HG03342 (cell line): ENCODE measurements around the gene RAP1GAP.

Experiments used
- ATAC-seq: cut with Tn5 transposase; IDR thresholded peaks from one replicate; pipeline ENCODE4 v1.9.1; 2021; ENCODE audit warnings: mild to moderate bottlenecking, moderate library complexity; ENCODE audit not compliant: unreplicated experiment

RAP1GAP gene

GRCh38 chr1:21553116-21553926, 115.8 kb downstream of the RAP1GAP start:
- no peak for ATAC-seq

- no peak for ATAC-seq
Observed at GRCh38 chr1:21552715-21553114, 116.4 kb downstream of the RAP1GAP start.

GRCh38 chr1:21550866-21551475, 118.2 kb downstream of the RAP1GAP start:
- ATAC-seq, result no peak

GRCh38 chr1:21550097-21550496, 119.1 kb downstream of the RAP1GAP start:
- ATAC-seq, result no peak

GRCh38 chr1:21547876-21548275, 121.3 kb downstream of the RAP1GAP start:
- no peak for ATAC-seq
